GM21723 (cell line): ENCODE data around the gene GOLGA2.
"Not testable (repeated sequence)": the region's sequence is repeated elsewhere in the genome, so short reads cannot be mapped to it uniquely, and the experiment has no call there.

Experiments used
- ATAC-seq: cut with Tn5 transposase; IDR thresholded peaks from one replicate; pipeline ENCODE4 v1.9.1; 2021; ENCODE audit warnings: mild to moderate bottlenecking, moderate library complexity; ENCODE audit not compliant: unreplicated experiment

Gene GOLGA2

DNA sequence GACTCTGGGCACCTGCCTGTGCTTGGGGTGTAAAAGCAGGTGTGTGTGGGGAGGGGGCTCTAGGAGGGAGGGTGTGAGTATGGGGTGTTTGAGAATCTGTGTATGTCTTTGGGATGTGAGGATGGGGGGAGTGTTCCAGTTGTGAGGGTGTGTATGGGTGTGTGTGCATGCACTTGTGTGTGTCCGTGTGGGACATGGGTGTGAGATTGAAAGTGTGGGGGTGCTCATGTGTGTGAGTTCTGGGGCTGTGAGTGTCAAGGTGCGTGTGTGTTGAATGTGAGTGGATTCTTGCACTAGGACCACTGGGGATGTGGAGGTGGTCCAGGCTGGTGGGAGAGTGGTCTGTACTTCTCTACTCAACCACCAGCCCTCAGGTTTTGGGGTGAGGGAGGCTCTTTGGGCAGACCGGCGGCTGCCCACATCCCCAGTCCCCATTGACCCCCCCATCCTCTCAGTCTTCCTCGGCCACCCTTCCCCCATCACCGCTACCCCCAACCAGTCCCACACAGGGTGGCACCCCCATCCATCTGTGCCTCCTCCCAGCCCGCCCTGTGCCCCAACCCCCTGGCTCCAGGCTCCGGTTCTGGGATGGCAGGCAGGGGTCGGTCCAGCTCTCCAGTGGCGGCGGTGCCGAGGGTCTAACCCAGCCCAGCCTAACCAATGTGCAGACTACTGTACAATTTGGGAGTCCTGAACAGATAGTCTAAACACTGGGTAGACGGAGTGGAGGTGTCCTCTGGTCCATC, 31.5 kb downstream of the GOLGA2 start:
- ATAC-seq, result no peak

DNA sequence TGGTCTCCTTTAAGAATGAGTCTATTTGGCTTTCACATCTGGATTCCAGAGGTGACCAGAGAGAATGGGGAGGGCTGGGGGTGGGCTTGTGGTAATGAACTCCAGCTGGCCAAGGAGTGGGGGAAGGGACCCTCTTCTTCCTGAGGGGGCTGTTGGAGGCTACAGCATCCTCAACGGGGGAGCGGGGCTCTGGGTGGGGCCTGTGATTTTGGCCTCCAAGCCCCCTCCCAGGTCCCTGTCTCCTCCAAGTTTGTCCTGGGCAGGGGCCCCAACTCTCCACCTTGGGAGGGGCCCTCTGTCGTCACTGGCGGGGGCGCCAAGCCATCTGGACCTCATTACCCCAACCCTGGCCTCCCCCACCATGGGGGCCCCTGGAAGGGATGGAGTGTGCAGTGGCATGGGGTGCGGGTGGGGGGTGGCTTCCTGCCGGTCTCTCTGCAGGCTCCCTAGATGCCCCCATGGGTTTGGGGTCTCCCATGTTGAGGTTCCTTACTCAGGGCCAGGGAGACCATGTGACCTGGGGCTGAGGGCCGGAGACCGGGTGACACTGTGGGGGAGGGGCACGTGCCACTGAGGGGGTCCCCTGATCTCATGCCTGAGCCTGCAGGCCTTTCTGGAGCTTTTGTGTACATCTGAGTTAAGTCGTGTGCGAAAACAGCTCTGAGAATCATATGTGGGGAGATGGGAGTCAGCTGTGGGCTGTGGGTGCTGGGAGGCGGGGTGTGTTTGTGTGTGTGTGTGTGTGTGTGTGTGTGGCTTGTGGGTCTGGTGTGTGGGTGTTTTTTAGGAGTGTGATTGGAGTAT, 32.4 kb downstream of the GOLGA2 start:
- no peak for ATAC-seq

DNA sequence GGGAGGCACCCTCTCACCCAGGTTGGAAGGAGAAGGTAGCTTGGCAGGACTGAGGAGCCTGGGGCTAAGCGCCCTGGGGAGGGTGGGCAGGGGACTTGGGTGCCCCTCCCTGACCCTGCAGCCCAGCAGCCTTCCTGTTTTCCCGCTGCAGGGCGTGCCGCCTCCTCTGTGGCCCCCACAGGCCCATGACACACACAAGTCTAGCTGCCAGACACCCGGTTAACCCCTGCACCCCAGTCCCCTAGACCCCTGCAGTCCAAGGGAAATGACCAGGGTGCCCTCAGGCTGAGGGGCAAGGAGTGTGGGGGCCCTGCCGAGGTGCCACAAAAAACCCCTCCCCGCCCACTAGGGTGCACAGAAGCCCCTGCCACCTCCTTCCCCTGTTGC, 33.0 kb downstream of the GOLGA2 start:
- ATAC-seq, result no peak

DNA sequence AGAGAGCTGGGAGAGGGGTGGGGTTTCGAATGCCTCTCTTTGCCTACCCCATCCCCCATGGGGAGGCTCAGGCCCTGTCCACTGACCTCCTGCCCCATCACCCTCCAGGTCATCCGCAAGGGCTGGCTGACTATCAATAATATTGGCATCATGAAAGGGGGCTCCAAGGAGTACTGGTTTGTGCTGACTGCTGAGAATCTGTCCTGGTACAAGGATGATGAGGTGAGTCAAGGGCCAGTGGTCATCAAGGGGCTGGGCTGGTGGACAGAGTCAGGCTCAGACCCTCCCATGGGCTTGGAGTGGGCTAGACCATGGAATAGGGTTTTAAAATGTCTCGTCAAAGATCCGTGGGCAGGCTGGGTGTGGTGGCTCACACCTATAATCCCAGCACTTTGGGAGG, 33.7 kb downstream of the GOLGA2 start:
- no peak for ATAC-seq

DNA sequence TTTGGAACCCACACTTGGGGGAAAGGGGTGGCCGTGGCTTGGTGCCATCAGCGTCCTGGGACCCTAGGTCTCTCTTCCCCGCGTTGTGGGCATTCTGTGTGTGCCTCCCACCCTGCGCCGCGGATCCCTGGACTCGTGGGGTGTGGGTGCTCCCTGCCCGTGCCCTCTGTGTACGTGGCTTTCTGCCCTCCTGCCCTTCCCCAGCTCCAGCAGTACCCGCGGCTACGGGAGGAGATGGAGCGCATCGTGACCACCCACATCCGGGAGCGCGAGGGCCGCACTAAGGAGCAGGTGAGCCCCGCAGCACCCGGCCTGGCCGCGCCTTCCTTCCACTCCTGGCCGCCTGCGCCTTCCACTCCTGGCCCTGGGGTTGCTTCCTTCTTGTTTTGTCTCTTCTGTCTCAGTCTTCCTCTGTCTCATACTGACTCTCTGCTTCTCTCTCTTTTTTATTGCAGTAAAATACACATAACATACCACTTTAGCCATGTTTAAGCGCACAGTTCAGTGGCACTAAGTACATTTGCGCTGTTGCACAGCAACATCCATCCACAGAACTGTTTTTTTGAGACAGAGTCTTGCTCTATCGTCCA, 41.9 kb downstream of the GOLGA2 start:
- no peak for ATAC-seq

DNA sequence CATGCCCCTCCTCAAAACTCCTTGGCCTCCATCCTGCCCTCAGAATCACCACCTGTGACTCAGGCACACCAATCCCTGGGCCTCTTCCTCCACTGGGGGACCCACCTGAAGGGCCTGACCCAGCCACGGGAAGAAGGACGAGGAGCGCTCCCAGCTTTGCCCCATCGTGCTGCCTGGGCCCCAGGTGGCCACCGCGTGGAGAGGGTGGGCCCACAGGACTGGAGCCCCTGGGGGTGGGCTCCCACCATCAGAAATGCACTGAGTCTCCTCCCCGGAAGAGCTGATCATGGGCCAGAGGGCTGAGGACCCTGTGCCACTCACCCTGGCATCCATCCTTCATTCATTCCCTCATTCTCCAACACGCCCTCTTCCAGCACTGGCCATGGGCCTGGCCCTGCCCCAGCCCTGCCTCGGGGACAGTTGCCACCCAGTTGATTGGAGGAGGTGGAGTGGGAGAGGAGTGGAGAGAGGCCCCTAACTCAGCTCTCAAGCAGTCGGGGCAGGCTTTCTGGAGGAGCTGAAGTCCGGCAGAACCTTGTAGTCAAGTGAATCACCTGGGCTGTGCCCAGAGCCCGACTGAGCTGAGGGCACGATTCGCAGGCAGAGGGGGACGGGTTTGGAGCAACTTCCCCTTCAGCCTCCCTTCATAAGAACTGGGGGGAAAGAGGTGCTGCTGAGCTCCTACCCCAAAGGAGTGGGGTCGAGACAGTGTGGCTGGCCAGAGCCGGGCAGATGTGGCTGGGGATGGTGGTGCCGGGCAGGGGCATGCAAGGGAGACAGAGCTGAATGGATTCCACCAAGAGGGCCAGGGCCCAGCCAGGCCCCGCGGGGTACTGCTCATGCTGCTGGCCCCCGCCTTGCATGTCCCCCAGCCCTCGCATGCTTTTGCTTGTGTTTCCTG, 43.0 kb downstream of the GOLGA2 start:
- no peak for ATAC-seq

DNA sequence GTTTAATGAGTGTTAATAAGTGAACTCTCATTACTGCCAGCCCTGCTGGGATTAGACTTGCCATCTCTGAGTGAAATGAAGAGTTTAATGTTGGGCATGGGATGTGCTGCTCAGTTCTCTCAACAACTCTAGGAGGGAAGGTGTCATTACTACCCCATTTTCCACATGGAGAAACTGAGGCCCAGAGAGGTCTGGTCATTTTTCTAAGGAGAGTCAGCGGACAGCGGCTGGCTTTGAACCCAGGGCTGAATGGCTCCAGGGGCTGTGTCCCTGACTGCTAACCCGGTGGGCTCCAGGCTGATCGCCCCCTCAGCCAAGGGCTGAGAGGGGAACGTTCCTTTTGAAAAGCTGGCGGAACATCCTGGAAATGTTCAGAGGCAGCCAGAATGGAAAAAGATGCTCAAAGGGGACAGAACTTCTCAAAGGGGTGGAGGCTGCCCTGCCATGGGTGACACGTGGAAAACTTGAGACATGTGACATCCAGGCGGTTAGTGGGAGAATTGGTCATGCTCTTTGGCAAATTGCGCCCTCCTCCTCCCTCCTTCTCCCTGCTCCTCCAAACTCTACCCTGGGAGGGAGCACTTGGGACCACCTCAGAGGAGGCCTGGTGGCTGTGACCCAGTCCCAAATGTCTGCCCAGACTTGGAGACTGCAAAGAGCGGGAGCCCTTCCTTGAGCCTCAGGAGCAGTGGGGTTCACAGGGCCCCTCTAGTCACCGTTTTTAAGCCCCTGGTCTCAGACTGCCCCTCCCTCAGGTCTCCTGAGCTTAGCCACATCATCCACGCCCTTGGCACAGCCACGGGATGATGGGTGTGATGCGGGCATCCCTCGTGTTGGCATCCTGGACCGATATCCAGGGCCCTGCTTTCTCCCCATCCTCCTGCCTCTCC, 43.9 kb downstream of the GOLGA2 start:
- no peak for ATAC-seq

DNA sequence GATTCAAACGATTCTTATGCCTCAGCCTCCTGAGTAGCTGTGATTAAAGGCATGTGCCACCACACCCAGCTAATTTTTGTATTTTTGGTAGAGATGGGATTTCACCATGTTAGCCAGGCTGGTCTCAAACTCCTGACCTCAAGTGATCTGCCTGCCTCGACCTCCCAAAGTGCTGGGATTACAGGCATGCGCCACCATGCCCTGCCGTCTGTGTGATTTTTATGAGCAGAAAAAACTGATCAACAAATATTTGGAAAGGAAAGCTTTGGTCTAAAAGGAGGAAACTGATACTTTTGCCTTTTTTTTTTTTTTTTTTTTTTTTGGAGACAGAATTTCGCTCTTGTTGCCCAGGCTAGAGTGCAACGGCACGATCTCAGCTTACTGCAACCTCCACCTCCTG, 44.9 kb downstream of the GOLGA2 start:
- ATAC-seq, result not testable (repeated sequence)

DNA sequence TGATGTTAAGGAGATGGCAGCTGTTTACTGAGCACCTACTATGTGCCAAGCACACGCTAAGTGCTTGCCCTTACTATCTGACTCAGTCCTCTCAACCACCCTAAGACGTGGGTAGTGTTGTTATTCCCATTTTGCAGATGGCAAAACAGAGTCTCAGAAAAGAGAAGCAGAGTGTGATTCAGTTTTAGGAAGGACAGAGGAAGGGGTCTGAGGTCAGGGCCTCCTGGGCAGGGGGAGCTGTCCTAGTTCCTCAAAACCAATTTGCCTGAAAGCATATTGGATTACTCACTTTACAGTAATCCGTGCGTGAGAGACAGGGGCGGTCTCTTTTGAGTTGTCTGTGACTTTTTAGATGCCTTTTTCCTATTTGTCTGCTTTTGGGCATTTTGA, 49.4 kb downstream of the GOLGA2 start:
- no peak for ATAC-seq

DNA sequence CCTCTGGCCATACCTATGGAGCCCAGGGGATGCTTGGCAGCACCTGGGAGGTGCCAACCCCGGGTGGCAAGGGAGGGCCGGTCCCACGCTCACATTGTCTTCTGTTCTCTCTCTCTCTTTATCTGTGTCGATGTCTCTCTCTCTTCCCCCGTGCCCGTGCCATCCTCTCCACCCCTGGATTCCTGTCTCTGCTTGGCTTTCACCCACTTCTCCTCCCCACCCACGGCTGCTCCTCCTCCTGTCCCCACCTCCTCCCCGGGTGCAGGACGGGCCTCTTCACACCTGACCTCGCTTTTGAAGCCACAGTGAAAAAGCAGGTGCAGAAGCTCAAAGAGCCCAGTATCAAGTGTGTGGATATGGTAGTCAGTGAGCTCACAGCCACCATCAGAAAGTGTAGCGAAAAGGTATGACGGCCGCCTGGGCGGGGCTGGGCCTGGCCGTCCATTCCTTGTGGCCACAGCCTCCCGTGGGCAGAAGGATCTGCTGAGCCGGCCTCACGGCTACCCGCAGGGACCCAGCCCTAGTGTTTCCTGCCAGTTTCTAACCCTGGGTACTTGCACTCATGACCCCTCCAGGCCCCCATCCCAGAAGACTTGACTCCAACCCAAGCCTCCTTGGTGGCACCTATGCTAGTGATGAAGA, 49.9 kb downstream of the GOLGA2 start:
- ATAC-seq, result no peak

DNA sequence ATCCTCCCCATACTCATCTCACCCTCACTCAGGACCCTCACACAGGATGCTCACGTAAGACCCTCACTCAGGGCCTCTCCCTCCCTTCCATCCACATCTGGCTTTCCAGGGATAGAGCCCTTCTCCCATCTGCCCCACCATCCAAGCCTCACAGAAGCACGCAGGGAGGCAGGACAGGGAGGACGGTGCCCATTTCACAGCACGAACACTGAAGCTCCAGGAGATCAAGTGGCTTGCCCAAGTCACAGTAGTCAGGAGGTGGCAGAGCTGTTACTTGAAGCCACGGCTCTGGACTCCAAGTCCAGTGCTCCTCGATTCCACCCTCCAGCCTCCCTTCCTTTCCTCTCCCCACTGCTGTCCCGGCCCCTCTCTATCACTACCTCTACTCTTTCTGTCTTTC, 50.9 kb downstream of the GOLGA2 start:
- ATAC-seq, result no peak

DNA sequence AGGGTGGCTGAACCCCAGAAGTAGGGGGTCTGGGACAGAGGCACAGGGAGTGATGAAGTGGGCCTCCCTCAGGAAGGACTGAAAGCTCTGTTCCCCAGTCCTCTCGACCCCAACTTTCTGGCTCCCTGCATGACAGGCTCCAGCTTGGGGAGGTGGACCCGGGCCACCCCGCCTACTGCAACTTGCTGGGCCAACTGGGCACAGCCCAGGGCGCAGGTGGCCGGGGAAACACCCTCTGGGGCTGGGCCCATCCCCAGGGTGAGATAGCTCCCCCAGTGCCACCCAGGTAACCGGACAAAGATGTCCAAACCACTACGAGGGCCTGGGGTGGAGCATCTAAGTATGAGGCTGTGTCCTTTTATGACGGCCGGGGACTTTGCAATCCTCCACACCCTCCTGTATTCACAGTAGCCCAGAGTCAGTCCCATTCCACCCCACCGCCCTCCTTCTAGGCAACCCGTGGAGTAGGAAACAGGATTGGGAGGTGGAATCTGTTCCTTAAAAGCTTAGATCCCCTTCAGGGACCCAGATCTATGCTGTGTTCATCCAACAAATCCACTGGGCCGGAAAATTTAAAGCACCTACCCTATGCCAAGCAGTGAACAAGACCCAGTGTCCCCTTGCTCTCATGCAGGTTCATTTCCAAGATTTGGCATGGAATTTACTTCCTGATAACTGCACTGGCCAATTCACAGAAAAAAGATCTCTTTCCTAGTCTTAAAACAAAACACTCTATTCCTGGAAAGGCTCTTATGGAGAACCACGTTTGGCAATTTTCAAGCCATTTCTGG, 52.7 kb downstream of the GOLGA2 start:
- no peak for ATAC-seq

DNA sequence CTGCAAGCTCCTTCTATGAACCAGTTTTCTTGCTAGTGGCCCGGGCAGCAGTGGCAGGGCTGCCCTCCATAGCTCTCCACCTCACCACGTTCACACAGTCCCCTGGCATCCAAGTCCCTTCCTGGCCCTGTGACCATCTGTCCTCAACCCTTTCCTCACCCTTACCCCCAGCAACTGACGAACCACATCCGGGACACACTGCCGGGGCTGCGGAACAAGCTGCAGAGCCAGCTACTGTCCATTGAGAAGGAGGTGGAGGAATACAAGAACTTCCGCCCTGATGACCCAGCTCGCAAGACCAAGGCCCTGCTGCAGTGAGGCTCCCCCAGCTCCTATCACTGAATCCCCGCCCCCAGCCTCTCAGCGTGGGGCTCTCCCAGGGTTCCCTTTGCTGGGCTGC, 53.8 kb downstream of the GOLGA2 start:
- no peak for ATAC-seq

DNA sequence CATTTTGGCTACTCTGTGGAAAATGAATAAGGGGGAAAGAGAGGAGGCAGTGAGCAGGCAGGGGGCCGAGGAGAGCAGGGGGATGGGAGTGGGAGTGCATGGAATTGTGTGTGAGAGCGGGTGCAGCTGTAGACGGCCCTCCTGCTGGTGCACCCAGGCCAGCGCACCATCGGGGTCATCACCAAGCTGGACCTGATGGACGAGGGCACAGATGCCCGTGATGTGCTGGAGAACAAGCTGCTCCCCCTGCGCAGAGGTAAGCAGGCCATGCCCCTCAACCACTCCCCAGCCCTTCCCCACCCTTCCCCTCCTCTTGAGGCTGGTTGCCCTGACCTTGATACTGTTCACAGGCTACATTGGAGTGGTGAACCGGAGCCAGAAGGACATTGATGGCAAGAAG, 56.0 kb downstream of the GOLGA2 start:
- ATAC-seq, result no peak

DNA sequence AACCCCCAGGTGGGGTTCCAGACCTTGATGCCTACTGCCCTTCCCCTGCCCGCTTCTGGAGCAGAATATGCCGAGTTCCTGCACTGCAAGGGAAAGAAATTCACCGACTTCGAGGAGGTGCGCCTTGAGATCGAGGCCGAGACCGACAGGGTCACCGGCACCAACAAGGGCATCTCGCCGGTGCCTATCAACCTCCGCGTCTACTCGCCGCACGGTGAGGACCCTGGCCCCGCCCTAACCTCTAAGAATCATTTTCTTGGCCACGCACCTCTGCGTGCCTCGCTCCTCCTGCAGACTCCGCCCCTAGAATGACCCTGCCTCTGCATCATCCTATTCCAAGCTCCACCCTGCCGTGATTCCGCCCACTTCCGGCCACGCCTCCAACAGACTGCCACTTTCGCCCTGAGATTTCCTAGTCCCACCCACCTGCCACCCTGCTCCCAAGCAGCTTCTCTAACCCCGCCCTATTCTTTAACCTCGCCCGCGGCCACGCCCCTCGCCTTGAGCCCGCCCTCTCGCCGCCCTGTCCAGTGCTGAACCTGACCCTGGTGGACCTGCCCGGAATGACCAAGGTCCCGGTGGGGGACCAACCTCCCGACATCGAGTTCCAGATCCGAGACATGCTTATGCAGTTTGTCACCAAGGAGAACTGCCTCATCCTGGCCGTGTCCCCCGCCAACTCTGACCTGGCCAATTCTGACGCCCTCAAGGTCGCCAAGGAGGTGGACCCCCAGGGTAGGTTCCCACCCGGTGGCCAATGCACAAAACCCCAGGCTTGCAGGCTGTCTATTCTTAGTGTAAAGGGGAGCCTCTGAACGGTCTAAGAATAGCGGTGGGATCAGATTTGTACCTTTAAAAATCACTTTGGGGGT, 57.1 kb downstream of the GOLGA2 start:
- ATAC-seq, result peak; percentile 94

DNA sequence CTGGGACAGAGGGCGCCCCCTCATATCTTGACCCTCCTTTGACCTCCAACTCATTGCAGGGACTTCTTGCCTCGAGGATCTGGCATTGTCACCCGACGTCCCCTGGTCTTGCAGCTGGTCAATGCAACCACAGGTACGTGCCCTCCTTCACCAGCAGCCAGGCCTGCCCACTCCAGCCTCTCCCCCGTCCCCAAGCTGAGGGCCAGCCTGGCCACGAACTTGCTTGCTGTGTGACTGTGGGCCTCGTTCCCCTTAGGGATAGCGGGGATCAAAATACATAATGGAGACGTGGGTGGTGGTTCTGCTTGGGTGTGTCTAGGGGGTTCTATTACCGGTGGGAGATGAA, 57.7 kb downstream of the GOLGA2 start:
- no peak for ATAC-seq

DNA sequence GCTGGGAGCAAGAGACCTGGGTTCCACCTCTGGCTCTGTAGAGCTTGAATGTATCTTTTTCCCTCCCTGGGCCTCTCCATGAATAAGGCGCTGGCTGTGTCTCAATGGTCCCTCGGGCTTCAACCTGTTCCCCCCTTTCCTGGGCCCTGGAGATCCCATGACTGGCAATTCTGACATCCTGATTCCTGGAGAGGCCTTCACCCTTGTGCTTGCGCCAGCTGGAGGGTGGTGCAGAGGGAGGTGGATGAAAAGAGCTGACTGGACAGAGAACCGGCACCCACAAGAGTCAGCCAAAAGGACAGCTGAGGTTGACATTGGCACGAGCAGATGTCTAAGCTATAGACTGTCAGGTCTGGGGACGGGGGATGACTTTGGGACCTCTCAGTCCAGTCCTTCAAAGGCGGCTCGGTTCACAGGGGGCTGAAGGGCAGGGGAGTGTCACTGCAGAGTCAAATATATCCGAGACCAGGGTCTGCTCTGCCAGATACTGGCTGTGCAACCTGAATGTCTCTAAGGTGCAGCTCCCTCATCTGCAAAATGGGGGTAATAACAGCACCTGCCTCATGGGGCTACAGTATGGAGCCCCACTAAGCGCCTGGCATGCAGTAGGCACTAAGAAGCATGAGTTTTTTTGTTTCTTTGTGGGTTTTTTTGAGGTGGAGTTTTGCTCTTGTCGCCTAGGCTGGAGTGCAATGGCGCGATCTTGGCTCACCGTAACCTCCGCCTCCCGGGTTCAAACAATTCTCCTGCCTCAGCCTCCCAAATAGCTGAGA, 58.8 kb downstream of the GOLGA2 start:
- no peak for ATAC-seq
